AG08396 (cell line): ENCODE data around the gene PMF1.
"Not testable (repeated sequence)": the region's sequence is repeated elsewhere in the genome, so short reads cannot be mapped to it uniquely, and the experiment has no call there.

Source experiments
- DNase-seq: peaks from one replicate; pipeline ENCODE4 v3.0.0; 2012; ENCODE audit warnings: low spot score, mixed read lengths

The PMF1 gene

GRCh38 chr1:156196445-156196844, 16.4 kb upstream of the PMF1 start:
- DNase-seq: no peak

- DNase-seq: no peak
Measured at GRCh38 chr1:156198831-156199349, 13.9 kb upstream of the PMF1 start.

GRCh38 chr1:156200044-156200443, 12.8 kb upstream of the PMF1 start:
- DNase-seq: no peak

GRCh38 chr1:156203331-156203730, 9.5 kb upstream of the PMF1 start:
- DNase-seq: peak; percentile 34

- no peak for DNase-seq
Measured at GRCh38 chr1:156204686-156205085, 8.1 kb upstream of the PMF1 start.

DNA sequence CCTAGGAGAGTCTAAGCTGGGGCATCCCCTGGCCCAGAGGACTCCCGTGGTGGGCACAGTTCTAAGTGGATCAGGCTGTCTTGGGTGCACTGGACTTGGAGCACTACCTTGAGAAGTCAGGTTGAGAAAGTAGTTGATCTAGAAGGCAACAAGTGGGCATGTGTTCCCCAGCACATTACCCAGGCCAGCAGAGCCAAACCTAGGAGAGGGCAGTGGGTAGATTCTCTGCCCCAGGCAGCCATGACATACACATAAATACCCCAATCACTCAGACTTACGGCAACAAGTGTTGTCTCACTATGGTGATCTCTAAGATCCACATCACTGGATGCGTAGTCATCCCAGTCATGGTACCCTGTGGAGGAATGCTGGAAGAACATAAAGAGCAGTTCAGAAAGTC, 1.6 kb upstream of the PMF1 start:
- no peak for DNase-seq

- DNase-seq: no peak
Measured at GRCh38 chr1:156212130-156212529, 677 bp upstream of the PMF1 start.

GRCh38 chr1:156213644-156213966, 798 bp downstream of the PMF1 start:
- DNase-seq: peak; percentile 19

DNA sequence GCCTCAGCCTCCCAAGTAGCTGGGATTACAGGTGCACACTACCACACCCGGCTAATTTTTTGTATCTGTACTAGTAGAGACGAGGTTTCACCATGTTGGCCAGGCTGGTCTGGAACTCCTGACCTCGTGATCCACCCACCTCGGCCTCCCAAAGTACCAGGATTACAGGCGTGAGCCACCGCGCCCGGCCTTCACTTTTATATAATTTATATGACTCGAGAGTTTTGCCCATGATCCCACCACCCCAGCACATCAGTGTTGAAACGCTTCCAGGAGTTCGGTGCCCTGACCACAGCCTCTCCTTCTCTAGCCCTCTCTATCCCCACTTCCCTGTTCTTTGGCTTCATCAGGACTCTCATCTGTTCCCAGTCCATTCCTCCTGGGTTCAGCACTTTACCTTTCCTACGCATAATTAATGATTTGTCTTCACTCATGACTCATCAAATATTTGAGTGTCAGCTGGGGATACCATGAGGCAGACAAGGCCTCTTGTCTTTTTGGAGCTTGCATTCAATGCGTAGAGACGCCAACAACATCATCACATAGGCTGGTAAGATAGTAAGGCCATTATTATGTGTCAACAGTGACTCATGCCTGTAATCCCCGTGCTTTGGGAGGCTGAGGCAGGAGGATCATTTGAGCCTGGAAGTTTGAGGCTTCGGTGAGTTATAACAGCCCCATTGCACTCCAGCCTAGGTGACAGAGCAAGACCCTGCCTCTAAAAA, 1.4 kb downstream of the PMF1 start:
- peak; percentile 49 for DNase-seq

DNA sequence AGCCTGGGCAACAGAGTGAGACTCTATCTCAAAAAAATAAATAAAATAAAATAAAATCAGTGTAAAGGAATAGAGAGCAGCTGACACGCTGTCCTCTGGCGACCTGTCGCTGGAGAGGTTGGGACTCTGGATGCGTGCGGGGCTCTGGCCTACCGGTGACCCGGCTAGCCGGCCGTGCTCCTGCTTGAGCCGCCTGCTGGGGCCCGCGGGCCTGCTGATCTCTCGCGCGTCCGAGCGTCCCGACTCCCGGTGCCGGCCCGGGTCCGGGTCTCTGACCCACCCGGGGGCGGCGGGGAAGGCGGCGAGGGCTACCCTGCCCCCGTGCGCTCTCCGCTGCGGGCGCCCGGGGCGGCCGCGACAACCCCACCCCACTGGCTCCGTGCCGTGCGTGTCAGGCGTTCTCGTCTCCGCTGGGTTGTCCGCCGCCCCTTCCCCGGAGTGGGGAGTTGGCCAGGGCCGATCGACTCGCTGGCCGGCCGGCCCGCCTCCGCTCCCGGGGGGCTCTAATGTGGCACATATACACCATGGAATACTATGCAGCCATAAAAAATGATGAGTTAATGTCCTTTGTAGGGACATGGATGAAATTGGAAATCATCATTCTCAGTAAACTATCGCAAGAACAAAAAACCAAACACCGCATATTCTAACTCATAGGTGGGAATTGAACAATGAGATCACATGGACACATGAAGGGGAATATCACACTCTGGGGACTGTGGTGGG, 3.7 kb downstream of the PMF1 start:
- not testable (repeated sequence) for DNase-seq

DNA sequence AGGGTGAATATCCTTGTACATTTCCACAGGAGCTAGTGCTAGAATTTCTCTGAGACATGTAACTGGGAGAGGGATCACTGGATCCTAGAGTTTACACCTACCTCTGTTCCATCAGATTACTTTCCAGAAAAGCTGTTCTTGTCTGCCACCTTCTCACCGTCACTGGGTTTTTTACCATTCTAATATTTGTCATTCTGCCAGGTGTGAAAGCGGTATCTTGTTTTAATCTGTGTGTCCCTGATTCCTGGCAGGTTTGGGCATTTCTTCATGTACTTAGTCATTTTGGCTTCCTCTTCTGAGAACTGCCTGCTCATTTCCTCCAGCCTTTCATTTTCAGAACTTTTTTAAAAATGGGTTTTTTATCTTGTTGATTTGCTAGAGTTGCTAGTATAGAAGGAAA, 5.1 kb downstream of the PMF1 start:
- peak; percentile 29 for DNase-seq

- DNase-seq: no peak
Measured at GRCh38 chr1:156220226-156220625, 7.4 kb downstream of the PMF1 start.

- no peak for DNase-seq
Measured at GRCh38 chr1:156221986-156222692, 9.3 kb downstream of the PMF1 start.

GRCh38 chr1:156225677-156226014, 12.8 kb downstream of the PMF1 start:
- no peak for DNase-seq

DNA sequence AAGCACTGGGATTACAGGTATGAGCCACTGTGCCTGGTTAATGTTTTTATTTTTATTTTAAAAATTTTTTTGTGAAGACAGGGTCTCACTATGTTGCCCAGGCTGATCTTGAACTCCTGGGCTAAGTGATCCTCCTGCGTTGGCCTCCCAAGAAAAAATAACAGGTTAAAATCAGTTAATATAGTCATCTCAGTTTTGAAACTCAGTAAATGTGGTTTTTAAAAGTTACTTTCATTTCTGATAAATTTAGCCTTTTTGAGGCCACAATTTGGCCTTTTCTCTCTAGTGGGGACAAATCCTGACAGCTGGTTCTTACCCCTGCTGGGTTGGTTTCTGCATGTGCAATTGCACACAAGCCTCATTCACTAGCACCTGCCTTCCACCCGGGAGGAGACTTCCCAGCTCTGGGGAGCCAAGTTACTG, 13.3 kb downstream of the PMF1 start:
- DNase-seq: no peak

DNA sequence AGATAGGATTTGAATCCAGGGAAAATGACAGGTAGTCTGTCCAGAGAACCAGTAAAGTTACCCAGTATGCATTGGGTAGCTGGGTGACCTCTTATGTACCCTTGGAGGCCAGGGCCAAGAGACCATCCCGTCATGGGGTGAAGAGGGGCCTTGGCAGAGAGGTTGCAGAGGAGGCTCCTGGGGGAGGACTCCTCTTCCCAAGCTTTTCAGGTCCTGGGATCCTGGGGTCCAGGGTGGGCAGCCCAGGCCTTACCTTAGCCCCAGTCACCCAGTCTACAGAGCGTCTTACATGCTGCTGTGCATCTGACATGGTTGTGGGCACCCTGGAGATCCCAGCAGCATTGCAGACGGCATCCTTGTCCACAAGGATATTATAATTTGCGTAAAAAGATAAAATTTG, 14.0 kb downstream of the PMF1 start:
- DNase-seq: no peak

- DNase-seq: no peak
Measured at GRCh38 chr1:156228501-156228900, 15.7 kb downstream of the PMF1 start.

- no peak for DNase-seq
Measured at GRCh38 chr1:156229809-156230472, 17.1 kb downstream of the PMF1 start.

DNA sequence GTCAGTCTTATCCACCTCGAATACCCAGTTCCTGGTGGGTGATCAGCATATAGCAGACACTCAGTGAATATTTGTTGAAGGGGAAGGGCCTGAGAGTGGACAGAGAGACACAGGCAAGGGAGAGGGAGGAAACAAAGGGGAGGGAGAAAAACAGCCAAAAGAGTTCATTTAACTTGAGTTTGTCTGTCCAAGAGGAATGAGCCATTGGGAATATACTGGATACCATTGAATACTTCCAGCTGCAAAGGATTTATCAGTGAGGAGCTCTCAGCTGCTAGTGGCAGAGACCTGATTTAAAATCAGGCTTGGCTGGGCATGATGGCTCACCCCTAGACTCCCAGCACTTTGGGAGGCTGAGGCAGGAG, 17.6 kb downstream of the PMF1 start:
- no peak for DNase-seq

- DNase-seq: no peak
Measured at GRCh38 chr1:156232201-156232894, 19.5 kb downstream of the PMF1 start.

DNA sequence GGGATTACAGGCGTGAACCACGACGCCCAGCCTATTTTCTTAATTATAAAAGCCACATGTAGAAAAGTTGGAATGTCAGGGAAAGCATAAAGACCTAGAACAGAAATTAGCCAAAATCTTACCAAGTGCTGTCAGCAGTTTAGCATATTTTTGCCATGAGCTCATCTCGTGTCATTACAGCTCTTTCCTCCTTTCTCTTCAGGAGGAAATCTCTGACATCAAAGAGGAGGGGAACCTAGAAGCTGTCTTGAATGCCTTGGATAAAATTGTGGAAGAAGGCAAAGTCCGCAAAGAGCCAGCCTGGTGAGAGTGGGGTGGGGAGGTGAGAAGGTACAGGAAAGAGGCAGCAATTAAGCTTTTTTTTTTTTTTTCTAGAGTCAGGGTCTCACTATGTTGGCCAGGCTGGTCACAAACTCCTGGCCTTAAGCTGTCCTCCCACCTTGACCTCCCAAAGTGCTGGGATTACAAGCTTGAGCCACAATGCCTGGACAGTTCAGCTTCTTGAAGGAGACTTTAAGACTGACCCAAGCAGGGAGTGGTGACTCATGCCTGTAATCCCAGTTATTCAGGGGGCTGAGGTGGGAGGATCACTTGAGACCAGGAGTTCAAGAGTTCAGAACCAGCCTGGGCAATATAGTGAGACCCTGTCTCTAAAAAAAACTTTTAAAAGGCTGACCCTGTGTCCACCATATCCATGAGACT, 20.8 kb downstream of the PMF1 start:
- peak; percentile 75 for DNase-seq
